NCI-H460 (cell line): ENCODE measurements around the gene NPIPA8. TPM values are rescaled to one million over a fixed set of nuclear protein-coding genes. Genes with fewer than 3 reads are reported as not detected.
"Not testable (repeated sequence)": the region's sequence is repeated elsewhere in the genome, so short reads cannot be mapped to it uniquely, and the experiment has no call there.

Experiments used
- DNase-seq: peaks from one replicate; pipeline ENCODE4 v3.0.0-alpha.2; 2016; ENCODE audit warnings: low read depth; ENCODE audit errors: extremely low read depth
- small RNA-seq, 2 experiments: library from RNA; depleted of rRNA; stranded (forward); fragments of <200 nt; gene quantifications; one replicate each; pipeline ENCODE3, GENCODE V24; 2014
- total RNA-seq: library from RNA; depleted of rRNA; stranded (reverse); fragments of >200 nt; shearing (Covaris generic); gene quantifications from 2 replicates; pipeline ENCODE4 v1.2.3, GENCODE V29; 2014; rRNA removed

Gene NPIPA8
- total RNA-seq, 1 experiment from 2014 or later, result not detected

- not testable (repeated sequence) for DNase-seq
Observed at GRCh38 chr16:18280319-18280718, 56.2 kb downstream of the NPIPA8 start.

GRCh38 chr16:18276756-18277155 is 59.8 kb downstream of the NPIPA8 start:
- DNase-seq, result not testable (repeated sequence)

- DNase-seq, result not testable (repeated sequence)
Observed at GRCh38 chr16:18270171-18270570, 66.4 kb downstream of the NPIPA8 start.

Small RNA genes lying within 50 kb of the gene (small RNA-seq; reads per million reads assigned to genes)
- gene AC126755.6 (0 reads per million in 2 experiments), gene MIR6511A4 (0 reads per million in 2 experiments), gene MIR6770-3 (0 reads per million in 2 experiments)

Other genes with a start within 250 kb of the NPIPA8 start
- 171 and 184 TPM in 2 replicates for gene NOMO2, start 225.4 kb upstream of the NPIPA8 start, total RNA-seq